HCT116 (cell line): ENCODE results near the gene GALNT18. TPM values are rescaled to one million over a fixed set of nuclear protein-coding genes. Genes with fewer than 3 reads are reported as not detected.

ENCODE experiments used
- ATAC-seq: fragments of 200-7000 bp; cut with Tn5 transposase; 2 replicates; pipeline ENCODE4 v1.9.1; 2020; ENCODE audit warnings: mild to moderate bottlenecking, moderate library complexity
- BruUV-seq: library from RNA; stranded (reverse); fragments of 400-500 nt; replicated peaks from 2 replicates; lab custom pipeline; 2021; lab: Mats Ljungman, UMichigan
- CTCF ChIA-PET: fragments of 300-600 bp; sonication (Branson Sonifier 250); formaldehyde crosslinking; loops from one replicate; lab custom pipeline; 2021; ENCODE audit warnings: antibody characterized with exemption; lab: Charles Lee
- POLR2A ChIA-PET: fragments of 300-600, 350-600 bp; sonication (Branson Sonifier 250); formaldehyde crosslinking; loops from one replicate; lab custom pipeline; 2021; ENCODE audit warnings: antibody characterized with exemption; lab: Charles Lee
- RAD21 ChIA-PET, 2 experiments: fragments of 300-600 bp; sonication (Branson Sonifier 250); formaldehyde crosslinking; loops; one replicate each; lab custom pipeline; 2023; ENCODE audit warnings: low total read pairs in 2 of 2; ENCODE audit not compliant: uncharacterized antibody in 2 of 2, unreplicated experiment in 2 of 2, low non-redundant PET in 1 of 2; lab: Charles Lee
- DNase-seq: peaks from one replicate; pipeline ENCODE4 v3.0.0-alpha.2; 2010; ENCODE audit warnings: low read depth, low spot score
- H2AFZ ChIP-seq: fragments of 200-600 bp; shearing (Covaris generic), sonication (generic); 2 replicates; pipeline ENCODE4 v1.6.1; 2017; ENCODE audit warnings: low read depth, mixed run types, mixed read lengths, antibody characterized with exemption, low read length; ENCODE audit not compliant: poor library complexity, severe bottlenecking
- H3K27ac ChIP-seq: 2 replicates; pipeline ENCODE4 v1.5.1; 2012; ENCODE audit warnings: low read depth, low read length
- H3K27me3 ChIP-seq: fragments of 200-600 bp; sonication (generic); 2 replicates; pipeline ENCODE4 v1.6.1; 2016; ENCODE audit warnings: mixed run types, low read length, mixed read lengths; ENCODE audit not compliant: insufficient read depth
- H3K36me3 ChIP-seq, 2 experiments: fragments of 200-500 bp in 1 of 2; fragments of 200-600 bp in 1 of 2; sonication (Bioruptor generic) in 1 of 2; sonication (generic) in 1 of 2; 2 replicates each; pipeline versions ENCODE4 v1.5.1 to v1.6.1; 2014 to 2016; ENCODE audit warnings: low read length in 2 of 2, inconsistent platforms in 1 of 2, mixed read lengths in 1 of 2, mixed run types in 1 of 2; ENCODE audit not compliant: insufficient read depth in 2 of 2, control insufficient read depth in 1 of 2
- H3K4me1 ChIP-seq, 2 experiments: fragments of 200-600 bp in 1 of 2; sonication (generic) in 1 of 2; 2 replicates each; pipeline versions ENCODE4 v1.5.1 to v1.6.1; 2012 to 2017; ENCODE audit warnings: low read length in 2 of 2, inconsistent platforms in 1 of 2, mild to moderate bottlenecking in 1 of 2, mixed read lengths in 1 of 2, mixed run types in 1 of 2, moderate library complexity in 1 of 2; ENCODE audit not compliant: insufficient read depth in 2 of 2, control insufficient read depth in 1 of 2
- H3K4me2 ChIP-seq: fragments of 200-600 bp; sonication (generic); 2 replicates; pipeline ENCODE4 v1.6.1; 2017; ENCODE audit warnings: mixed run types, low read length, mixed read lengths
- H3K4me3 ChIP-seq, 2 experiments: fragments of 200-600 bp in 1 of 2; sonication (generic) in 1 of 2; replicated peaks in 1 of 2; 2 replicates each; pipeline ENCODE4 v1.5.1; 2011 to 2016; ENCODE audit warnings: low read length in 2 of 2, control low read depth in 1 of 2, low read depth in 1 of 2, mild to moderate bottlenecking in 1 of 2, mixed read lengths in 1 of 2, mixed run types in 1 of 2
- H3K79me2 ChIP-seq: fragments of 200-600 bp; sonication (generic); 2 replicates; pipeline ENCODE4 v1.6.1; 2017; ENCODE audit warnings: mild to moderate bottlenecking, mixed run types, low read length, moderate library complexity, mixed read lengths; ENCODE audit not compliant: insufficient read depth
- H3K9ac ChIP-seq: fragments of 200-600 bp; sonication (generic); 2 replicates; pipeline ENCODE4 v1.6.1; 2016; ENCODE audit warnings: low read length, mixed read lengths
- H3K9me2 ChIP-seq: fragments of 200-600 bp; sonication (generic), shearing (Covaris generic); 2 replicates; pipeline ENCODE4 v1.6.1; 2017; ENCODE audit warnings: mixed run types, mild to moderate bottlenecking, moderate library complexity; ENCODE audit not compliant: insufficient read depth
- H3K9me3 ChIP-seq, 2 experiments: fragments of 200-500 bp in 1 of 2; fragments of 200-600 bp in 1 of 2; sonication (Bioruptor generic) in 1 of 2; sonication (generic) in 1 of 2; 2 replicates each; pipeline ENCODE4 v1.6.1; 2014 to 2017; ENCODE audit warnings: low read length in 2 of 2, mixed read lengths in 2 of 2, inconsistent platforms in 1 of 2, low read depth in 1 of 2, mild to moderate bottlenecking in 1 of 2, mixed run types in 1 of 2, moderate library complexity in 1 of 2; ENCODE audit not compliant: control insufficient read depth in 1 of 2, insufficient read depth in 1 of 2
- H4K20me1 ChIP-seq: fragments of 200-600 bp; sonication (generic), shearing (Covaris generic); 2 replicates; pipeline ENCODE4 v1.6.1; 2017; ENCODE audit warnings: mixed run types, mild to moderate bottlenecking, moderate library complexity; ENCODE audit not compliant: insufficient read depth
- ATF3 ChIP-seq: IDR thresholded peaks from 2 replicates; pipeline ENCODE4 v1.6.1; 2012
- intact Hi-C: fragments of 100-400 bp; cut with micrococcal nuclease; formaldehyde crosslinking; loops from 2 replicates; pipeline ENCODE4 v1.10.0; 2022
- total RNA-seq: library from RNA; stranded (reverse); gene quantifications from one replicate; pipeline ENCODE4 v1.2.1, GENCODE V29; 2021; ENCODE audit not compliant: unreplicated experiment
- TF ChIP-seq, protein P1 (sequence below), 3 experiments: fragments of 200-600 bp in 1 of 3; sonication (generic) in 1 of 3; IDR thresholded peaks in 2 of 3; conservative IDR thresholded peaks in 1 of 3; 2 replicates each; pipeline ENCODE4 v1.5.1; 2012 to 2017; ENCODE audit warnings: low read depth in 2 of 3, low read length in 2 of 3, antibody characterized with exemption in 1 of 3, borderline replicate concordance in 1 of 3, control low read depth in 1 of 3, mild to moderate bottlenecking in 1 of 3, mixed read lengths in 1 of 3, mixed run types in 1 of 3, moderate library complexity in 1 of 3; ENCODE audit not compliant: insufficient read depth in 1 of 3
- TF ChIP-seq, protein P2 (sequence below): IDR thresholded peaks from 2 replicates; pipeline ENCODE4 v1.6.1; 2012; ENCODE audit warnings: low read depth

GALNT18 gene
- total RNA-seq, 1 experiment from 2014 or later: 19.9 TPM

DNA sequence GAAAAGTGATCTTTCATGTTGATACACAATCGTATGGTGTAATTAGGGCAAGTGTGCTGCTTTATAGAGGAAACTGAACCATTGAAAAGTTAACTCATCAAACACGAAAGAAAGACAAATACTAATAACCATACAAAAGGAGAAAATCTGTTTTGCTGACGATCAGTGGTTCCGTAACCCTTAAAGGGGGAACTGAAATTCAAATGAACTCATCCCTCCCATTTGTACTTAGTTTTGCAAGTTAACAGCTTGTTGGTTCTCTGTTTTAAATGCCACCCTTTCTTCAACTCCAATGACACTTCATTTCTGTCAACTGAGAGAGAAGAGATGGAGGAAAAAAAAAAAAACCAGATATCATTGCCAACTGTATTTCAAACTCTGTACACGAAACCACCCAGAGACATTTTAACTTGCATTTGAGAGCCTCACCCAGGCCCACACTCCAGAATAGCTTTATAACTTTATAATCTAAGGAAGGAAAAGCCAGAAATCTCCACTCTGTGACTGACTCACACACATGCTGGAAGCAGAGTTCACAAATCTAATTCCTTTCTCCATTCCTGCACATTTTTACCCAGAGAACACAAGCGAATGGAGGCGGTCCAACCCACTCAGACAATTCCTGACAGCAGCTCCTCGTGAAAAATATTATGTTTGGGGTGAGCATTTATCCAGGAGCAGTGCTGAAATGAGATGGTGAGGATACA lies 251.4 kb downstream of the GALNT18 start:
- ChIA-PET RAD21 (no interaction called here), CTCF (no interaction called here), POLR2A (no interaction called here)
- ATAC-seq (no peak), DNase-seq (no peak)
- H3K27me3 ChIP-seq: no peaks in the 10 kb centered on the region
- no peaks in the 10 kb centered on the region for H3K9me2 ChIP-seq
- BruUV-seq: no TSS peak
- no peak overlapping the region for H3K27ac ChIP-seq
- H4K20me1 ChIP-seq: no peaks in the 10 kb centered on the region
- no peaks in the 10 kb centered on the region for H3K79me2 ChIP-seq
- no peak overlapping the region for H3K4me3 ChIP-seq
- H3K36me3 ChIP-seq: peaks cover 0 to 5% of the 10 kb centered on the region in 2 experiments; a peak in 1 of 4 replicates
- H3K9me3 ChIP-seq: peaks cover 0 to 4% of the 10 kb centered on the region in 2 experiments; a peak in 1 of 4 replicates
- TF ChIP-seq ATF3: no peak
- TF ChIP-seq, protein P1, sequence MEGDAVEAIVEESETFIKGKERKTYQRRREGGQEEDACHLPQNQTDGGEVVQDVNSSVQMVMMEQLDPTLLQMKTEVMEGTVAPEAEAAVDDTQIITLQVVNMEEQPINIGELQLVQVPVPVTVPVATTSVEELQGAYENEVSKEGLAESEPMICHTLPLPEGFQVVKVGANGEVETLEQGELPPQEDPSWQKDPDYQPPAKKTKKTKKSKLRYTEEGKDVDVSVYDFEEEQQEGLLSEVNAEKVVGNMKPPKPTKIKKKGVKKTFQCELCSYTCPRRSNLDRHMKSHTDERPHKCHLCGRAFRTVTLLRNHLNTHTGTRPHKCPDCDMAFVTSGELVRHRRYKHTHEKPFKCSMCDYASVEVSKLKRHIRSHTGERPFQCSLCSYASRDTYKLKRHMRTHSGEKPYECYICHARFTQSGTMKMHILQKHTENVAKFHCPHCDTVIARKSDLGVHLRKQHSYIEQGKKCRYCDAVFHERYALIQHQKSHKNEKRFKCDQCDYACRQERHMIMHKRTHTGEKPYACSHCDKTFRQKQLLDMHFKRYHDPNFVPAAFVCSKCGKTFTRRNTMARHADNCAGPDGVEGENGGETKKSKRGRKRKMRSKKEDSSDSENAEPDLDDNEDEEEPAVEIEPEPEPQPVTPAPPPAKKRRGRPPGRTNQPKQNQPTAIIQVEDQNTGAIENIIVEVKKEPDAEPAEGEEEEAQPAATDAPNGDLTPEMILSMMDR (IDR thresholded peaks at IDR 0.05 in 2 of 3, conservative IDR thresholded peaks at IDR 0.05 in 1 of 3; ENCODE audit: borderline replicate concordance in 1 of 3, insufficient read depth in 1 of 3, low read depth in 2 of 3, low read length in 2 of 3): no peak
- TF ChIP-seq, protein P2, sequence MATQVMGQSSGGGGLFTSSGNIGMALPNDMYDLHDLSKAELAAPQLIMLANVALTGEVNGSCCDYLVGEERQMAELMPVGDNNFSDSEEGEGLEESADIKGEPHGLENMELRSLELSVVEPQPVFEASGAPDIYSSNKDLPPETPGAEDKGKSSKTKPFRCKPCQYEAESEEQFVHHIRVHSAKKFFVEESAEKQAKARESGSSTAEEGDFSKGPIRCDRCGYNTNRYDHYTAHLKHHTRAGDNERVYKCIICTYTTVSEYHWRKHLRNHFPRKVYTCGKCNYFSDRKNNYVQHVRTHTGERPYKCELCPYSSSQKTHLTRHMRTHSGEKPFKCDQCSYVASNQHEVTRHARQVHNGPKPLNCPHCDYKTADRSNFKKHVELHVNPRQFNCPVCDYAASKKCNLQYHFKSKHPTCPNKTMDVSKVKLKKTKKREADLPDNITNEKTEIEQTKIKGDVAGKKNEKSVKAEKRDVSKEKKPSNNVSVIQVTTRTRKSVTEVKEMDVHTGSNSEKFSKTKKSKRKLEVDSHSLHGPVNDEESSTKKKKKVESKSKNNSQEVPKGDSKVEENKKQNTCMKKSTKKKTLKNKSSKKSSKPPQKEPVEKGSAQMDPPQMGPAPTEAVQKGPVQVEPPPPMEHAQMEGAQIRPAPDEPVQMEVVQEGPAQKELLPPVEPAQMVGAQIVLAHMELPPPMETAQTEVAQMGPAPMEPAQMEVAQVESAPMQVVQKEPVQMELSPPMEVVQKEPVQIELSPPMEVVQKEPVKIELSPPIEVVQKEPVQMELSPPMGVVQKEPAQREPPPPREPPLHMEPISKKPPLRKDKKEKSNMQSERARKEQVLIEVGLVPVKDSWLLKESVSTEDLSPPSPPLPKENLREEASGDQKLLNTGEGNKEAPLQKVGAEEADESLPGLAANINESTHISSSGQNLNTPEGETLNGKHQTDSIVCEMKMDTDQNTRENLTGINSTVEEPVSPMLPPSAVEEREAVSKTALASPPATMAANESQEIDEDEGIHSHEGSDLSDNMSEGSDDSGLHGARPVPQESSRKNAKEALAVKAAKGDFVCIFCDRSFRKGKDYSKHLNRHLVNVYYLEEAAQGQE: no peak
- no peaks in the 10 kb centered on the region for H3K4me1 ChIP-seq
- no peak overlapping the region for H2AFZ ChIP-seq
- H3K9ac ChIP-seq: no peak overlapping the region
- intact Hi-C loops: no loop called here
- H3K4me2 ChIP-seq: no peak overlapping the region
